SK-N-SH treated with all-trans-retinoic acid at 6 μM for 48 hours (cell line): ENCODE data around the gene SEMA3F.

Source experiments
- ATAC-seq: fragments of 200-7000 bp; cut with Tn5 transposase; 3 replicates; pipeline ENCODE4 v1.9.1; 2020; ENCODE audit warnings: mild to moderate bottlenecking, moderate library complexity
- BACH2 ChIP-seq: fragments of 250-450 bp; sonication (Bioruptor Pico); IDR thresholded peaks from 2 replicates; pipeline ENCODE4 v1.9.0; 2021; ENCODE audit warnings: mild to moderate bottlenecking, borderline replicate concordance
- CREB5 ChIP-seq: fragments of 250-450 bp; sonication (Bioruptor Pico); IDR thresholded peaks from 2 replicates; pipeline ENCODE4 v1.5.1; 2020; ENCODE audit warnings: low read depth, mild to moderate bottlenecking, moderate library complexity
- CSDC2 ChIP-seq: fragments of 250-450 bp; sonication (Bioruptor Pico); IDR thresholded peaks from 2 replicates; pipeline ENCODE4 v1.5.0; 2020; ENCODE audit warnings: mild to moderate bottlenecking, moderate library complexity
- CSRNP3 ChIP-seq: fragments of 250-450 bp; sonication (Bioruptor Pico); IDR thresholded peaks from 2 replicates; pipeline ENCODE4 v1.5.1; 2021; ENCODE audit warnings: mild to moderate bottlenecking, moderate library complexity
- ESRRG ChIP-seq: fragments of 250-450 bp; sonication (Bioruptor Pico); IDR thresholded peaks from 2 replicates; pipeline ENCODE4 v1.6.1; 2021; ENCODE audit warnings: mild to moderate bottlenecking
- GLIS3 ChIP-seq: fragments of 250-450 bp; sonication (Bioruptor Pico); IDR thresholded peaks from 2 replicates; pipeline ENCODE4 v1.5.0; 2020; ENCODE audit warnings: mild to moderate bottlenecking, moderate library complexity
- ISL1 ChIP-seq: fragments of 250-450 bp; sonication (Bioruptor Pico); IDR thresholded peaks from 2 replicates; pipeline ENCODE4 v2.1.2; 2022; ENCODE audit warnings: mild to moderate bottlenecking, moderate library complexity
- OSR1 ChIP-seq: fragments of 250-450 bp; sonication (Bioruptor Pico); IDR thresholded peaks from 2 replicates; pipeline ENCODE4 v1.8.0; 2022; ENCODE audit warnings: moderate library complexity, mild to moderate bottlenecking, inconsistent platforms
- PATZ1 ChIP-seq: fragments of 250-450 bp; sonication (Bioruptor Pico); IDR thresholded peaks from 2 replicates; pipeline ENCODE4 v1.8.0; 2020; ENCODE audit warnings: mild to moderate bottlenecking, moderate library complexity, borderline replicate concordance
- POU6F1 ChIP-seq: fragments of 250-450 bp; sonication (Bioruptor Pico); IDR thresholded peaks from 2 replicates; pipeline ENCODE4 v1.8.0; 2021; ENCODE audit warnings: low read depth, mild to moderate bottlenecking, moderate library complexity, borderline replicate concordance
- PPARA ChIP-seq: fragments of 250-450 bp; sonication (Bioruptor Pico); IDR thresholded peaks from 2 replicates; pipeline ENCODE4 v1.5.0; 2020; ENCODE audit warnings: mild to moderate bottlenecking, borderline replicate concordance
- RARB ChIP-seq: fragments of 250-450 bp; sonication (Bioruptor Pico); IDR thresholded peaks from 2 replicates; pipeline ENCODE4 v1.8.0; 2021; ENCODE audit warnings: mild to moderate bottlenecking, moderate library complexity
- SNAI2 ChIP-seq: fragments of 250-450 bp; sonication (Bioruptor Pico); IDR thresholded peaks from 2 replicates; pipeline ENCODE4 v1.5.0; 2020; ENCODE audit warnings: mild to moderate bottlenecking, moderate library complexity
- TCF4 ChIP-seq: fragments of 250-450 bp; sonication (Bioruptor Pico); IDR thresholded peaks from 2 replicates; pipeline ENCODE4 v1.8.0; 2021; ENCODE audit warnings: mild to moderate bottlenecking, moderate library complexity, borderline replicate concordance
- TOX ChIP-seq: fragments of 250-450 bp; sonication (Bioruptor Pico); IDR thresholded peaks from 2 replicates; pipeline ENCODE4 v1.8.0; 2021; ENCODE audit warnings: mild to moderate bottlenecking, moderate library complexity, borderline replicate concordance
- TSHZ2 ChIP-seq: fragments of 250-450 bp; sonication (Bioruptor Pico); IDR thresholded peaks from 2 replicates; pipeline ENCODE4 v1.5.0; 2020; ENCODE audit warnings: mild to moderate bottlenecking, moderate library complexity
- ZC3H10 ChIP-seq: fragments of 250-450 bp; sonication (Bioruptor Pico); IDR thresholded peaks from 2 replicates; pipeline ENCODE4 v1.5.1; 2021; ENCODE audit warnings: mild to moderate bottlenecking, moderate library complexity
- ZFP3 ChIP-seq: fragments of 250-450 bp; sonication (Bioruptor Pico); IDR thresholded peaks from 2 replicates; pipeline ENCODE4 v1.5.0; 2020; ENCODE audit warnings: mild to moderate bottlenecking, moderate library complexity
- ZFP30 ChIP-seq: fragments of 450-650 bp; formaldehyde crosslinking; IDR thresholded peaks from 2 replicates; pipeline ENCODE4 v1.5.0; 2022; ENCODE audit warnings: mild to moderate bottlenecking, moderate library complexity
- ZNF70 ChIP-seq: fragments of 450-650 bp; formaldehyde crosslinking; IDR thresholded peaks from 2 replicates; pipeline ENCODE4 v1.5.0; 2020; ENCODE audit warnings: mild to moderate bottlenecking, moderate library complexity
- ZNF8 ChIP-seq: fragments of 450-650 bp; formaldehyde crosslinking; IDR thresholded peaks from 2 replicates; pipeline ENCODE4 v1.5.0; 2020; ENCODE audit warnings: mild to moderate bottlenecking, moderate library complexity

The SEMA3F gene

GRCh38 chr3:50189989-50190388 lies 34.9 kb downstream of the SEMA3F start:
- no peak for ATAC-seq
- TF ChIP-seq ZC3H10 (CRISPR knock-in tag) (no peak), CREB5 (CRISPR knock-in tag) (no peak), CSDC2 (no peak), ZNF8 (CRISPR knock-in tag) (no peak), BACH2 (CRISPR knock-in tag) (no peak), PPARA (CRISPR knock-in tag) (no peak), PATZ1 (CRISPR knock-in tag) (no peak), GLIS3 (no peak), OSR1 (CRISPR knock-in tag) (no peak), RARB (CRISPR knock-in tag) (no peak), TCF4 (CRISPR knock-in tag) (no peak), TOX (CRISPR knock-in tag) (no peak)
- TF ChIP-seq, all 23 proteins: peak for 0

GRCh38 chr3:50190936-50191660 lies 36.0 kb downstream of the SEMA3F start, which contains the start of gene GNAT1:
Gene GNAT1, plus strand, starts transcription at chr3:50191610. Its CDS starts 116 bp downstream, at chr3:50191726.
- no peak for ATAC-seq

More at GRCh38 chr3:50190936-50191660, 36.0 kb downstream of the SEMA3F start, which contains the start of gene GNAT1:
- no peak for TF ChIP-seq ZC3H10 (CRISPR knock-in tag)
- TF ChIP-seq CSRNP3 (CRISPR knock-in tag) = no peak
- no peak for TF ChIP-seq POU6F1 (CRISPR knock-in tag)
- TF ChIP-seq TCF4 (CRISPR knock-in tag) = no peak
- no peak for TF ChIP-seq CSDC2
- TF ChIP-seq CREB5 (CRISPR knock-in tag) = no peak
- no peak for TF ChIP-seq TOX (CRISPR knock-in tag)
- TF ChIP-seq PATZ1 (CRISPR knock-in tag) = no peak
- no peak for TF ChIP-seq SNAI2 (CRISPR knock-in tag)
- TF ChIP-seq RARB (CRISPR knock-in tag) = no peak
- no peak for TF ChIP-seq GLIS3
- no peak for TF ChIP-seq BACH2 (CRISPR knock-in tag)
- TF ChIP-seq ESRRG (CRISPR knock-in tag) = no peak
- no peak for TF ChIP-seq ZNF70
- TF ChIP-seq PPARA (CRISPR knock-in tag) = no peak
- TF ChIP-seq ISL1 (CRISPR knock-in tag) = no peak
- TF ChIP-seq ZFP3 = no peak
- no peak for TF ChIP-seq TSHZ2
- TF ChIP-seq ZFP30 = no peak
- no peak for TF ChIP-seq ZNF8 (CRISPR knock-in tag)
